ENCODE data around the gene MFAP1.
A peak's percentile ranks its signal among the peaks of the same experiment; 100 is the strongest.
"Not testable (repeated sequence)": the region's sequence is repeated elsewhere in the genome, so short reads cannot be mapped to it uniquely, and the experiment has no call there.

Gene MFAP1

GRCh38 chr15:43824302-43825246 lies at the start of gene MFAP1:
TSS of gene MFAP1 (minus strand) at chr15:43824690. CDS start at chr15:43824569, 121 bp downstream.
- DNase-seq = peak; percentile 85

GRCh38 chr15:43873651-43874050 lies 49.2 kb upstream of the MFAP1 start:
- no peak for DNase-seq

- no peak for DNase-seq
Observed at GRCh38 chr15:43872416-43873020, 48.0 kb upstream of the MFAP1 start.

- no peak for DNase-seq
Observed at GRCh38 chr15:43871835-43872234, 47.3 kb upstream of the MFAP1 start.

GRCh38 chr15:43868406-43868805 lies 43.9 kb upstream of the MFAP1 start:
- no peak for DNase-seq

DNA sequence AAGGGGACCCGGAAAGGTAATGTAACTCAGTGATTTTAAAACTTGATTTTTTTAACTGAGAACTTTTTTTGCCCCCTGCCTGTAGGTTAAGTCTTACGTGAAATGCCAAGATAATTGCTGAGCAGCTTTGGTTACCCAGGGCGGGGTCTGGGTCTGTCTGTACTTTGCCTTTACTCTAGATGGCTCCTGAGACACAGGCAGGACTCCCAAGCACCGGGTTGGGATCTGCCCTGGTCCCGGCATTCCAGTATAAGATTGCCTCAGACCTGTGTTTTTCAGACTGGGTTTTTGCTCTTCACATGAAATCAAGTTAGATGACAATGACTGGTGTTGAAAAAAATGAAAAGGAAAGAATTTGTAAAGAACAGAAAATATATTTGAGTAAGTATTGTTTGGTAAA lies 42.6 kb upstream of the MFAP1 start:
- DNase-seq = no peak

DNA sequence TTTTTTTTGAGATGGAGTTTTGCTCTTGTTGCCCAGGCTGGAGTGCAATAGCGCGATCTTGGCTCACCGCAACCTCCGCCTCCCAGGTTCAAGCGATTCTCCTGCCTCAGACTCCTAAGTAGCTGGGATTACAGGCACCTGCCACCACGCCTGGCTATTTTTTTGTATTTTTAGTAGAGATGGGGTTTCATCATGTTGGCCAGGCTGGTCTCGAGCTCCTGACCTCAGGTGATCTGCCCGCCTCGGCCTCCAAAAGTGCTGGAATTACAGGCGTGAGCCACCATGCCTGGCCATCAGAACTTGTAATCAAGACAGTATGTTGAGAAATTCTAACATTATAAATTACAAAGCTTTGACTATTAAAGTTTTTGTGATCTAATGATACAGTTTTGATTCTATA lies 42.1 kb upstream of the MFAP1 start:
- not testable (repeated sequence) for DNase-seq

- no peak for DNase-seq
Observed at GRCh38 chr15:43859546-43859945, 35.1 kb upstream of the MFAP1 start.

GRCh38 chr15:43854801-43855200 lies 30.3 kb upstream of the MFAP1 start:
- no peak for DNase-seq

DNA sequence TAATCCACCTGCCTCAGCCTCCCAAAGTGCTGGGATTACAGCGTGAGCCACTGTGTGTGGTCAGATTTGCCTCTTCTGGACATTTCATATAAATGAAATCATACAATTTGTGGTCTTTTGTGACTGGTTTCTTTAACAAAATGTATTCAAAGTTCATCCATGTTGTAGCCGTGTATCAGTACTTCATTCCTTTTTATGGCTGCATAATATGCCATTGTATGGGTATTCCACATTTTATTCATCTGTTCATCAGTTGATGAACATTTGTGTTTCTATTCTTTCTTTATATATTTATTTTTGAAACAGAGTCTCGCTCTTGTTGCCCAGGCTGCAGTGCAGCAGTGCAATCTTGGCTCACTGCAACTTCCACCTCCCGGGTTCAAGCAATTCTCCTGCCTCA lies 28.1 kb upstream of the MFAP1 start:
- no peak for DNase-seq

DNA sequence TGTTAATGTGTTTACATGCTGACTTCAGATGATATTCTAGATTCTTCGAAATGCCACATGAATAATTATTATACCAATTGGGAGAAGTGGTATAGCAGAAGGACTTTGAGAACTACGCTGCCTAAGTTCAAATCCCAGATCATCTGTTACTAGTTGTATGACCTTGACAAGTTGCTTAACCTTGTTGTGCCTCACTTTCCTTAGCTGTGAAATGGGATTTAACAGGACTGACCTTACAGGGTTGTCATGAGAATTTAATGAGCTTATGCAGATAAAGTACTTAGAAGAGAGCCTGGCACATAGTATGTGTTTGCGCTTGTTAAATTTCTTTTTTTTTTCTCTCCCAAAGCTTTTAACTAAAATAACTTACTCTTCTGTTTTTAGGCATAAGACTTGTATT lies 26.8 kb upstream of the MFAP1 start:
- no peak for DNase-seq

- no peak for DNase-seq
Observed at GRCh38 chr15:43845421-43845820, 20.9 kb upstream of the MFAP1 start.

GRCh38 chr15:43832485-43832884 lies 8.0 kb upstream of the MFAP1 start:
- not testable (repeated sequence) for DNase-seq

DNA sequence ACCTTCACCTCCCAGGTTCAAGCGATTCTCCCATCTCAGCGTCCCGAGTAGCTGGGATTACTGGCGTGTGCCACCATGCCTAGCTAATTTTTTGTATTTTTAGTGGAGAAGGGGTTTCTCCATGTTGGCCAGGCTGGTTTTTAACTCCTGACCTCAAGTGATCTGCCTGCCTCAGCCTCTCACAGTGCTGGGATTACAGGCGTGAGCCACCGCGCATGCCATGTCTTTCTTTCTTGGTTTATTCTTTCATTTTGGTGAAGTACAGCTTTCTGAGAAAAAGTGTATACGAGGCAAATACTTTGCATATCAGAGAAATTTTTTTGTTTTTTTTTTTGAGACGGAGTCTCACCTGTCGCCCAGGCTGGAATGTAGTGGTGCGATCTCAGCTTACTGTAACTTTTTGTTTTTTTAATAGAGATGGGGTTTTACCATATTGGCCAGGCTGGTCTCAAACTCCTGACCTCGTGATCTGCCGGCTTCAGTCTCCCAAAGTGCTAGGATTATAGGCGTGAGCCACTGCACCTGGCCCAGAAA lies 7.1 kb upstream of the MFAP1 start:
- not testable (repeated sequence) for DNase-seq

DNA sequence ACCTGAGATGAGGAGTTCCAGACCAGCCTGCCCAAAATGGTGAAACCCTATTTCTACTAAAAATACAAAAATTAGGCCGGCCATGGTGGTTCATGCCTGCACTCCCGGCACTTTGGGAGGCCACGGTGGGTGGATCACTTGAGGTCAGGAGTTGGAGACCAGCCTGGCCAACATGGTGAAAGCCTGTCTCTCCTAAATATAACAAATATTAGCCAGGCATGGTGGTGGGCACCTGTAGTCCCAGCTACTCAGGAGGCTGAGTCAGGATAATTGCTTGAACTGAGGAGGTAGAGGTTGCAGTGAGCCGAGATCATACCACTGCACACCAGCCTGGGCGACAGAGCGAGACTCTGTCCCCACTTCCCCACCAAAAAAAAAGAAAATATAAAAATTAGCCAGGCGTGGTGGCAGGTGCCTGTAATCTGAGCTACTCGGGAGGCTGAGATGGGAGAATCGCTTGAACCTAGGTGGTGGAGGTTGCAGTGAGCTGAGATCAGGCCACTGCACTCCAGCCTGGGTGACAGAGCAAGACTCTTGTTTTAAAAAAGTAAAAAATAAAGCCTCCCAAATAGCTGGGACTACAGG lies 6.3 kb upstream of the MFAP1 start:
- not testable (repeated sequence) for DNase-seq

DNA sequence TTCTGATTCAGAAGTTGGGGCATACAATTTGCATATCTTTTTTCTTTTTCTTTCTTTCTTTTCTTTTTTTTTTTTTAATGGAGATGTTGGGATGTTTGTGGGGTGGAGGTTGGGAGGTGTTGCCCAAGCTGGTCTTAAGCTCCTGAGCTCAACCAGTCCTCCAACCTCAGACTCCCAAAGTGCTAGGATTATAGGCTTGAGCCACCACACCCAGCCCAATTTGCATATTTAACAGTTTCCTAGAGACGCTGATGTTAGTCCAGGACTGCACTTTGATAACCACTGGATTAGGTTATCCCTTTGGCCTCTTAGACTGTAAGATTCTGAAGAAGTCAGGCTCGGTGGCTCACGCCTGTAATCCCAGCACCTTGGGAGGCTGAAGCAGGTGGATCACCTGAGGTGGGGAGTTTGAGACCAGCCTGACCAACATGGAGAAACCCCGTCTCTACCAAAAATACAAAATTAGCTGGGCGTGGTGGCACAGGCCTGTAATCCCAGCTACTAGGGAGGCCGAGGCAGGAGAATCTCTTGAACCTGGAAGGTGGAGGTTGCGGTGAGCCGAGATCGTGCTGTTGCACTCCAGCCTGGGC lies 5.6 kb upstream of the MFAP1 start:
- not testable (repeated sequence) for DNase-seq

DNA sequence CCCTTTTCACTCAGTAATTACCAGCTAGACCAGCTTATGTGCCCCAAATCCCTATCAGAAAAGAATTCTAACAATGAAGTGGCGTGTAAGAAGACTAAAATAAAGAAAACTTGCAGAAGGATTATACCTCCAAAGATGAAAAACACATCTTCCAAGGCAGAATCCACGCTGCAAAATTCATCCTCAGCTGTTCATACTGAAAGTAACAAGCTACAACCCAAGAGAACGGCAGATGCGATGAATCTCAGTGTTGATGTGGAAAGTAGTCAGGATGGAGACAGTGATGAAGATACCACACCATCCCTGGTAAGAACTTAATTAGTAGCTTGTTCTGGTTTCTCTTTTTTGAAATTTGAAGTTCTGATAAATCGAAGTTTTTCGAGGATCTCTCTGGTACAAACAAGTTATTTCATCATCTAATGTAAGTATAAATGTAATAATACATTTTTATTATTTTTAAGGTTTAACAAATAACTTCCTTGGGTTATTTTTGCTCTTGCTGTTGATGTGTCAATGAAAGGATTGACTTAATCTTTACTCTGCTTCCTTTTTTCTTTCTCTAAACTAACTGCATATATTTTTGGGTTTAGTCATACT lies 3.7 kb upstream of the MFAP1 start:
- DNase-seq = no peak

GRCh38 chr15:43826508-43827341 lies 2.2 kb upstream of the MFAP1 start, which contains the start of gene WDR76:
TSS of gene WDR76 (plus strand) at chr15:43827002. CDS start at chr15:43827033, 31 bp downstream.
- peak; percentile 68 for DNase-seq

- no peak for DNase-seq
Observed at GRCh38 chr15:43826029-43826507, 1.6 kb upstream of the MFAP1 start.

DNA sequence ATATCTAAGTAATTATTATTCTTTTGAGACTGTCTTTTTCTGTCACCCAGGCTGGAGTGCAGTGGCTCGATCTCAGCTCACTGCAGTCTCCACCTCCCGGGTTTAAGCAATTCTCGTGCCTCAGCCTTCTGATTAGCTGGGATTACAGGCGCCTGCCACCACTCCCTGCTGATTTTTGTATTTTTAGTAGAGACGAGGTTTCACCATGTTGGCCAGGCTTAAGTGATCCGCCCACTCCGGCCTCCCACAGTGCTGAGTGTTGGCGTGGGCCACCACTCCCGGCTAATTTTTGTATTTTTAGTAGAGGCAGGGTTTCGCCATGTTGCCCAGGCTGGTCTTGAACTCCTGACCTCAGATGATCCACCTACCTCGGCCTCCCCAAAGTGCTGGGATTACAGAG lies 815 bp upstream of the MFAP1 start:
- not testable (repeated sequence) for DNase-seq

GRCh38 chr15:43821505-43821904 lies 3.0 kb downstream of the MFAP1 start:
- DNase-seq = no peak

All from stimulated activated CD4-positive, alpha-beta T cell treated with anti-CD3 and anti-CD28 coated beads, Interleukin-12 subunit alpha, Interleukin-12 subunit beta, amount 100 ng/mL, for 4 hours (primary cell).